Chondrocyte (in vitro differentiated cells): Measurements from ENCODE around the gene SLC43A2. TPM values are rescaled to one million over a fixed set of nuclear protein-coding genes. Genes with fewer than 3 reads are reported as not detected.

Experiments used
- DNase-seq: peaks from one replicate; pipeline ENCODE4 v3.0.0; 2021; ENCODE audit warnings: mixed read lengths, low spot score
- H3K27ac Mint-ChIP-seq: one replicate; pipeline ENCODE4 v1.8.0; 2021; ENCODE audit warnings: mild to moderate bottlenecking, moderate library complexity, mixed read lengths; ENCODE audit not compliant: unreplicated experiment
- H3K27me3 Mint-ChIP-seq: 2 replicates; pipeline ENCODE4 v1.8.0; 2021; ENCODE audit warnings: low read depth, mixed read lengths
- H3K36me3 Mint-ChIP-seq: 2 replicates; pipeline ENCODE4 v1.8.0; 2021; ENCODE audit warnings: low read depth, mixed read lengths
- H3K4me1 Mint-ChIP-seq: 2 replicates; pipeline ENCODE4 v1.8.0; 2021; ENCODE audit warnings: low read depth, mild to moderate bottlenecking, mixed read lengths
- H3K4me3 Mint-ChIP-seq: one replicate; pipeline ENCODE4 v1.8.0; 2021; ENCODE audit warnings: mild to moderate bottlenecking, moderate library complexity, mixed read lengths; ENCODE audit not compliant: unreplicated experiment
- H3K9me3 Mint-ChIP-seq: 2 replicates; pipeline ENCODE4 v1.8.0; 2021; ENCODE audit warnings: low read depth, mixed read lengths
- CTCF ChIP-seq: fragments of 200-600 bp; sonication (generic); IDR thresholded peaks from 2 replicates; pipeline ENCODE4 v1.5.0; 2021; ENCODE audit warnings: antibody characterized with exemption, mild to moderate bottlenecking, moderate library complexity
- total RNA-seq: library from RNA; stranded (reverse); gene quantifications from 3 replicates; pipeline ENCODE4 v1.2.1, GENCODE V29; 2021

Gene SLC43A2
- total RNA-seq, 1 donor from 2014 or later: 3.3 TPM

GRCh38 chr17:1546292-1546922 is 82.2 kb downstream of the SLC43A2 start:
- Mint-ChIP-seq H3K4me1 (peaks cover 7% of the 10 kb centered on the region), H3K27ac (peak overlapping the region; percentile 27), H3K9me3 (no peaks in the 10 kb centered on the region), H3K36me3 (peaks cover 23% of the 10 kb centered on the region), H3K27me3 (no peaks in the 10 kb centered on the region), H3K4me3 (no peak overlapping the region)
- TF ChIP-seq CTCF: no peak
- DNase-seq: no peak

- Mint-ChIP-seq H3K36me3 (peaks cover 22% of the 10 kb centered on the region), H3K4me1 (peaks cover 7% of the 10 kb centered on the region), H3K27ac (no peak overlapping the region), H3K27me3 (no peaks in the 10 kb centered on the region), H3K9me3 (no peaks in the 10 kb centered on the region), H3K4me3 (no peak overlapping the region)
- TF ChIP-seq CTCF: no peak
- no peak for DNase-seq
Measured at GRCh38 chr17:1545618-1546017, 83.0 kb downstream of the SLC43A2 start.

- Mint-ChIP-seq H3K27me3 (no peaks in the 10 kb centered on the region), H3K36me3 (peaks cover 25% of the 10 kb centered on the region), H3K4me1 (peaks cover 7% of the 10 kb centered on the region), H3K27ac (no peak overlapping the region), H3K4me3 (no peak overlapping the region), H3K9me3 (no peaks in the 10 kb centered on the region)
- no peak for DNase-seq
- TF ChIP-seq CTCF: no peak
Measured at GRCh38 chr17:1542316-1542715, 86.3 kb downstream of the SLC43A2 start.

GRCh38 chr17:1541367-1541904 is 87.2 kb downstream of the SLC43A2 start:
- H3K9me3 Mint-ChIP-seq: no peaks in the 10 kb centered on the region
- no peak for DNase-seq
- TF ChIP-seq CTCF: no peak
- H3K27me3 Mint-ChIP-seq: no peaks in the 10 kb centered on the region
- H3K4me1 Mint-ChIP-seq: peaks cover 3% of the 10 kb centered on the region
- H3K36me3 Mint-ChIP-seq: peaks cover 24% of the 10 kb centered on the region
- H3K27ac Mint-ChIP-seq: no peak overlapping the region
- H3K4me3 Mint-ChIP-seq: no peak overlapping the region

GRCh38 chr17:1539811-1540210 is 88.8 kb downstream of the SLC43A2 start:
- no peaks in the 10 kb centered on the region for H3K27me3 Mint-ChIP-seq
- H3K4me1 Mint-ChIP-seq: no peaks in the 10 kb centered on the region
- H3K36me3 Mint-ChIP-seq: peaks cover 24% of the 10 kb centered on the region
- H3K27ac Mint-ChIP-seq: no peak overlapping the region
- no peak for TF ChIP-seq CTCF
- DNase-seq: no peak
- H3K9me3 Mint-ChIP-seq: no peaks in the 10 kb centered on the region
- H3K4me3 Mint-ChIP-seq: no peak overlapping the region
